ENCODE data around the gene SLC22A15.

- TF ChIP-seq, protein P1, sequence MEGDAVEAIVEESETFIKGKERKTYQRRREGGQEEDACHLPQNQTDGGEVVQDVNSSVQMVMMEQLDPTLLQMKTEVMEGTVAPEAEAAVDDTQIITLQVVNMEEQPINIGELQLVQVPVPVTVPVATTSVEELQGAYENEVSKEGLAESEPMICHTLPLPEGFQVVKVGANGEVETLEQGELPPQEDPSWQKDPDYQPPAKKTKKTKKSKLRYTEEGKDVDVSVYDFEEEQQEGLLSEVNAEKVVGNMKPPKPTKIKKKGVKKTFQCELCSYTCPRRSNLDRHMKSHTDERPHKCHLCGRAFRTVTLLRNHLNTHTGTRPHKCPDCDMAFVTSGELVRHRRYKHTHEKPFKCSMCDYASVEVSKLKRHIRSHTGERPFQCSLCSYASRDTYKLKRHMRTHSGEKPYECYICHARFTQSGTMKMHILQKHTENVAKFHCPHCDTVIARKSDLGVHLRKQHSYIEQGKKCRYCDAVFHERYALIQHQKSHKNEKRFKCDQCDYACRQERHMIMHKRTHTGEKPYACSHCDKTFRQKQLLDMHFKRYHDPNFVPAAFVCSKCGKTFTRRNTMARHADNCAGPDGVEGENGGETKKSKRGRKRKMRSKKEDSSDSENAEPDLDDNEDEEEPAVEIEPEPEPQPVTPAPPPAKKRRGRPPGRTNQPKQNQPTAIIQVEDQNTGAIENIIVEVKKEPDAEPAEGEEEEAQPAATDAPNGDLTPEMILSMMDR (IDR thresholded peaks at IDR 0.05): no peak
- no peak for TF ChIP-seq POLR2A (IDR thresholded peaks at IDR 0.05)
These were observed 113.6 kb downstream of the SLC22A15 start for GRCh38 chr1:116089870-116090269.

Measured in right lobe of liver (tissue), 4 donors.